HL-60/S4 (cell line): ENCODE results near the gene CSNK1D.

Experiments used
- in situ Hi-C: fragments of 300-500 bp; cut with MboI; formaldehyde crosslinking; loops from 2 replicates; pipeline ENCODE4 v1.14.3; 2022; ENCODE audit warnings: low sequenced_read_pairs

The CSNK1D gene

GRCh38 chr17:82241183-82241925 lies 32.1 kb downstream of the CSNK1D start:
- in situ Hi-C loops = loop anchor here (10.0 kb wide), 1 partner anchor 83 kb away; no protein-coding TSS in a partner anchor

GRCh38 chr17:82240506-82241182 lies 32.9 kb downstream of the CSNK1D start:
- in situ Hi-C loops = loop anchor here (10.0 kb wide), 1 partner anchor 84 kb away; no protein-coding TSS in a partner anchor

GRCh38 chr17:82239926-82240505 lies 33.5 kb downstream of the CSNK1D start:
- in situ Hi-C loops = loop anchor here (10.0 kb wide), 1 partner anchor 85 kb away; no protein-coding TSS in a partner anchor

- in situ Hi-C loops = no loop called here
Observed at GRCh38 chr17:82239401-82239925, 34.0 kb downstream of the CSNK1D start.

DNA sequence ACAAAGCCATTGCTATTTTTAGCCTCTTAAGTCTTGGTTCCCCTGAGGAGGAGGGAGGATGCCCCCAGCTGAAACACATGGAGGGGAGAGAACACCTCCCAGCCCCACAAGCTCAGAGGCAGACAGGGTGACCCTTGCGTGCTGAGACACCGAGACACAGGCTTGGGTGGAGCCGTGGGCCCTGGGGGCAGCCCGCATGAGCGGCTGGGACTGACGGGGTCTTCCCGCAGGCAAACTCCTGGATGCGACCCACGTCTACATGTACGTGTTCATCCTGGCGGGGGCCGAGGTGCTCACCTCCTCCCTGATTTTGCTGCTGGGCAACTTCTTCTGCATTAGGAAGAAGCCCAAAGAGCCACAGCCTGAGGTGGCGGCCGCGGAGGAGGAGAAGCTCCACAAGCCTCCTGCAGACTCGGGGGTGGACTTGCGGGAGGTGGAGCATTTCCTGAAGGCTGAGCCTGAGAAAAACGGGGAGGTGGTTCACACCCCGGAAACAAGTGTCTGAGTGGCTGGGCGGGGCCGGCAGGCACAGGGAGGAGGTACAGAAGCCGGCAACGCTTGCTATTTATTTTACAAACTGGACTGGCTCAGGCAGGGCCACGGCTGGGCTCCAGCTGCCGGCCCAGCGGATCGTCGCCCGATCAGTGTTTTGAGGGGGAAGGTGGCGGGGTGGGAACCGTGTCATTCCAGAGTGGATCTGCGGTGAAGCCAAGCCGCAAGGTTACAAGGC lies 34.9 kb downstream of the CSNK1D start:
- in situ Hi-C loops = no loop called here

- in situ Hi-C loops = no loop called here
Observed at GRCh38 chr17:82237746-82238471, 35.6 kb downstream of the CSNK1D start.

- in situ Hi-C loops = no loop called here
Observed at GRCh38 chr17:82237083-82237745, 36.3 kb downstream of the CSNK1D start.

DNA sequence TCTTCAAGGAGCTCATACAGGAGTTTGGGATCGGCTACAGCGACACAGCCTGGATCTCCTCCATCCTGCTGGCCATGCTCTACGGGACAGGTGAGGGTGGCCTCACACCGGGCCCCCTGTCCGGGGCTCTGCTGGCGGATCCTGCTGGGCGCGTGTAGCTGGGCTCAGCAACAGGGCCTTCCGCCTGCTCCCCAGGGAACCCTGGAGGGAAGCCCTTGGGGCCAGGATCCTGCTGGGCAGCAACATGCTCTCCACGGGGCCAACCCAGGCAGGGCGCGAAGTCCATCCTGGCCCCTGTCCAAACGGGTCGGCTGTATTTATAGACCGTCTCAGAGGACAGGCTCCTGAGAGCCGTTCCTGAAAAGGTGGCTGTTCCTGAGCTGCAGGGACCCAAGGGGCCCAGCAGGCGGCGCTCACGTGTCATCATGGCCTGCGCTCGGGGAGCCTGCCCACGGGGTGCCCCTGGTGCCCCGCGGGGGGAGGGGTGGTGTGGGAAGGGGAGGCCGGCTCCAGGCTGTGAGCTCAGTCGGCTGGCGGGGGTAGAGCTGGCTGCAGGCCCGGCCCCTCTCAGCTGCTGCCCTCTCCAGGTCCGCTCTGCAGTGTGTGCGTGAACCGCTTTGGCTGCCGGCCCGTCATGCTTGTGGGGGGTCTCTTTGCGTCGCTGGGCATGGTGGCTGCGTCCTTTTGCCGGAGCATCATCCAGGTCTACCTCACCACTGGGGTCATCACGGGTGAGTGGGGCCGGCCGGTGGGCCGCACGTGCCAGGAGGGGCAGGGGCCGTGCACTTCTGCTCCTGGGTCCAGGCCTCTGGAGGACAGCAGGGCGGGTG lies 37.1 kb downstream of the CSNK1D start:
- in situ Hi-C loops = no loop called here

DNA sequence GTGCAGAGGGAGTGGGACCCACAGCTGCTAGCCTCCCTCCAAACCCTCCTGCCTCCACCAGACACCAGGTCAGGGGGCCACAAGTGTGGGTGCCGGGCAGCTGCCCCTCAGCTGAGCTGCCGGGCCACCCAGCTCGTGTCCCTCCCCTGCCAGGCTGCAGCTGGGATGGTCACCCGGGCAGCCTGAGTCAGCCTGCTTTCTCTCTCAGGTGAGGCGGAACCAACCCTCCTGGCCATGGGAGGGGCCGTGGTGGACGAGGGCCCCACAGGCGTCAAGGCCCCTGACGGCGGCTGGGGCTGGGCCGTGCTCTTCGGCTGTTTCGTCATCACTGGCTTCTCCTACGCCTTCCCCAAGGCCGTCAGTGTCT lies 37.7 kb downstream of the CSNK1D start:
- in situ Hi-C loops = no loop called here

GRCh38 chr17:82235056-82235774 lies 38.3 kb downstream of the CSNK1D start:
- in situ Hi-C loops = no loop called here

GRCh38 chr17:82234211-82235055 lies 39.1 kb downstream of the CSNK1D start:
- in situ Hi-C loops = no loop called here

DNA sequence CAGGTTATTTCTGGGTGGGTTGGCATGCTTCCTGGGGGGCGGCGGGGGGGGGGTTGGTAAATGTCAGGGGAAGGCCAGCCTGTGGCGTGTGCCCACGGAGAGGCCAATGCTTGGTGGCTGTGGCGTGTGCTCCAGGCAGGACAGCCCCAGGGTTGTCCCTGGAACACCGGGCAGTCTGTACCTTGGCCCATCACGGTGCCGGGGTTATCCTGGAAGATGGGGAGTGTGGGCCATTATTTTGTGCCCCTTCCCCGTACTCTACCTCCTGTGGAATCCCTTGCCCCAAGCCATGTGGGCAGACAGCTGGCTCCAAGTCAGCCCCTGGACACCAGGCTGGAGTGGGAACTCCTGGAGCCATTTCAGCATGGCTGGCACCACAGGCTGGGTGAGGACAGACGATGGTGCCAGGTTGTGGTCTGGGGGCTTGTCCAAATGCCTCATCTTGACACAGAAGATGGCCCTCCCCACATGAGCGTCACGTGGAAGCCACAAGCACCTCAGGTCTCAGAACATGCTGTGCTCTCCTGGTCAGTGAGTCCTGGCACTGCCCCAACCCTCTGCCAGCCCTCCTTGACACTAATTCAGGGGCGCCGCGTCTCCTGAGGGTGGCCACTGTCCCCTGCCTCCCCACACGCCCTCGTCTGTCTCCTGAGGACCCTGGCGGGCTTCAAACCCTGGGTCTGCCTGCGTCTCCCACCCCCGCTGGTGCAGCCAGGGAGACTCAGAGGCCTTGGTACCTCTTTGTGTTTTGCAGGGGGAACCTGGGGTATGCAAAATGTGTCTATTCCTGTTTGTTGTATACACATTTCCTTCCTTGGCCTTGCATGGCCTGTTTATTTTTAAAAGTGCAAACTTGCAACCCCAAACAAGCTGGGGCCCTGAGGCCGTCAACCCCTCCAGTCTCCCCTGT lies 40.4 kb downstream of the CSNK1D start:
- in situ Hi-C loops = no loop called here

GRCh38 chr17:82232322-82232820 lies 41.1 kb downstream of the CSNK1D start:
- in situ Hi-C loops = no loop called here

GRCh38 chr17:82231562-82232321 lies 41.8 kb downstream of the CSNK1D start:
- in situ Hi-C loops = no loop called here

- in situ Hi-C loops = no loop called here
Observed at GRCh38 chr17:82231312-82231561, 42.3 kb downstream of the CSNK1D start.
